Fibroblast of skin of abdomen (primary cell): ENCODE measurements around the gene MAGEA2. TPM values are rescaled to one million over a fixed set of nuclear protein-coding genes. Genes with fewer than 3 reads are reported as not detected.
"Not testable (repeated sequence)": the region's sequence is repeated elsewhere in the genome, so short reads cannot be mapped to it uniquely, and the experiment has no call there.

Experiments
- DNase-seq: peaks from one replicate; pipeline ENCODE4 v3.0.0-alpha.2; 2013
- polyA plus RNA-seq, 2 experiments: library from polyadenylated mRNA; unstranded; fragments of 120-200 nt; gene quantifications; one replicate each; pipeline ENCODE4 v1.2.1, GENCODE V29; 2013; ENCODE audit not compliant: insufficient read length in 2 of 2

MAGEA2 gene
- not detected for polyA plus RNA-seq (2013, experiment 1 of 2; ENCODE audit: insufficient read length)
- not detected for polyA plus RNA-seq (2013, experiment 2 of 2; ENCODE audit: insufficient read length)

- DNase-seq = not testable (repeated sequence)
Observed at GRCh38 chrX:152753686-152754650, at the start of gene MAGEA2. MAGEA2 (minus strand) TSS chrX:152753842; CDS start chrX:152751363, 2,479 bp downstream.

- no peak for DNase-seq
Observed at GRCh38 chrX:152798945-152799344, 45.3 kb upstream of the MAGEA2 start.

GRCh38 chrX:152787062-152787461 lies 33.4 kb upstream of the MAGEA2 start:
- DNase-seq = not testable (repeated sequence)

- DNase-seq = not testable (repeated sequence)
Observed at GRCh38 chrX:152769549-152770289, 16.1 kb upstream of the MAGEA2 start, which contains the start of gene MAGEA6. MAGEA6 (minus strand) TSS chrX:152769689; CDS start chrX:152767650, 2,039 bp downstream.

GRCh38 chrX:152766562-152766961 lies 12.9 kb upstream of the MAGEA2 start:
- not testable (repeated sequence) for DNase-seq

- not testable (repeated sequence) for DNase-seq
Observed at GRCh38 chrX:152761582-152761981, 7.9 kb upstream of the MAGEA2 start.

GRCh38 chrX:152759544-152759943 lies 5.9 kb upstream of the MAGEA2 start:
- not testable (repeated sequence) for DNase-seq

GRCh38 chrX:152758918-152759317 lies 5.3 kb upstream of the MAGEA2 start, which contains the start of gene CSAG3:
CSAG3 (plus strand) TSS chrX:152759218.
- not testable (repeated sequence) for DNase-seq

GRCh38 chrX:152754871-152755270 lies 1.2 kb upstream of the MAGEA2 start:
- not testable (repeated sequence) for DNase-seq

- DNase-seq = no peak
Observed at GRCh38 chrX:152738560-152738959, 15.1 kb downstream of the MAGEA2 start.

GRCh38 chrX:152736528-152736927 lies 17.1 kb downstream of the MAGEA2 start:
- DNase-seq = not testable (repeated sequence)

GRCh38 chrX:152735860-152736511 lies 17.7 kb downstream of the MAGEA2 start:
- no peak for DNase-seq

GRCh38 chrX:152735101-152735500 lies 18.5 kb downstream of the MAGEA2 start:
- no peak for DNase-seq

GRCh38 chrX:152734143-152734858 lies 19.3 kb downstream of the MAGEA2 start:
- DNase-seq = not testable (repeated sequence)

- DNase-seq = no peak
Observed at GRCh38 chrX:152733261-152733975, 20.2 kb downstream of the MAGEA2 start, which contains the start of the genes CSAG1 and MAGEA12. CSAG1 (minus strand) TSS chrX:152733721; CDS start chrX:152732460, 1,261 bp downstream. MAGEA12 (plus strand) TSS chrX:152733757; CDS start chrX:152736162, 2,405 bp downstream.

- DNase-seq = no peak
Observed at GRCh38 chrX:152725409-152725808, 28.2 kb downstream of the MAGEA2 start.

GRCh38 chrX:152713815-152714787 lies 39.5 kb downstream of the MAGEA2 start, which contains the start of gene MAGEA2B:
MAGEA2B (plus strand) TSS chrX:152714628; CDS start chrX:152717107, 2,479 bp downstream.
- not testable (repeated sequence) for DNase-seq

GRCh38 chrX:152713195-152713594 lies 40.4 kb downstream of the MAGEA2 start:
- DNase-seq = not testable (repeated sequence)

- not testable (repeated sequence) for DNase-seq
Observed at GRCh38 chrX:152709173-152709572, 44.5 kb downstream of the MAGEA2 start, which contains the start of gene CSAG2. CSAG2 (minus strand) TSS chrX:152709273; CDS start chrX:152709112, 161 bp downstream.
